CD4-positive, alpha-beta T cell treated with Interferon gamma for 1 hour (primary cell): ENCODE measurements around the gene GNB1L.

Experiments used
- DNase-seq: peaks from one replicate; pipeline ENCODE4 v3.0.0-alpha.2; 2020

The GNB1L gene

GRCh38 chr22:19772673-19773469 lies 81.8 kb downstream of the GNB1L start:
- DNase-seq, result no peak

GRCh38 chr22:19772422-19772672 lies 82.3 kb downstream of the GNB1L start:
- no peak for DNase-seq

GRCh38 chr22:19770349-19771220 lies 84.1 kb downstream of the GNB1L start:
- DNase-seq, result no peak

- DNase-seq, result no peak
Observed at GRCh38 chr22:19769393-19769715, 85.3 kb downstream of the GNB1L start.

- no peak for DNase-seq
Observed at GRCh38 chr22:19767427-19768341, 87.0 kb downstream of the GNB1L start.

GRCh38 chr22:19766511-19767426 lies 87.9 kb downstream of the GNB1L start:
- peak; percentile 49 for DNase-seq

- DNase-seq, result no peak
Observed at GRCh38 chr22:19766240-19766510, 88.5 kb downstream of the GNB1L start.

- DNase-seq, result no peak
Observed at GRCh38 chr22:19765477-19766239, 89.0 kb downstream of the GNB1L start.

- DNase-seq, result no peak
Observed at GRCh38 chr22:19764636-19765476, 89.8 kb downstream of the GNB1L start.

- no peak for DNase-seq
Observed at GRCh38 chr22:19764299-19764593, 90.4 kb downstream of the GNB1L start.

- no peak for DNase-seq
Observed at GRCh38 chr22:19763458-19764298, 91.0 kb downstream of the GNB1L start.

GRCh38 chr22:19762568-19763457 lies 91.9 kb downstream of the GNB1L start:
- DNase-seq, result no peak

GRCh38 chr22:19761725-19762567 lies 92.7 kb downstream of the GNB1L start:
- no peak for DNase-seq

GRCh38 chr22:19760951-19761724 lies 93.5 kb downstream of the GNB1L start:
- DNase-seq, result no peak

- no peak for DNase-seq
Observed at GRCh38 chr22:19760058-19760950, 94.4 kb downstream of the GNB1L start, which contains the start of gene TBX1. Gene TBX1 (plus strand): TSS chr22:19760778. CDS start chr22:19760844, 66 bp downstream.
